Stimulated activated CD4-positive, alpha-beta T cell treated with anti-CD3 and anti-CD28 coated beads, TNF-alpha, amount 100 ng/mL, for 4 hours (primary cell): ENCODE results near the gene CHADL.

Experiments used
- DNase-seq, 3 experiments: peaks; one replicate each; pipeline ENCODE4 v3.0.0-alpha.2; 2020; ENCODE audit warnings: low read depth in 3 of 3

CHADL gene

GRCh38 chr22:41230401-41230785 is 10.3 kb downstream of the CHADL start:
- no peak for DNase-seq

GRCh38 chr22:41229730-41230400 is 10.9 kb downstream of the CHADL start:
- no peak for DNase-seq

- DNase-seq = no peak
Observed at GRCh38 chr22:41229215-41229614, 11.5 kb downstream of the CHADL start.

- DNase-seq = no peak
Observed at GRCh38 chr22:41226723-41227655, 13.7 kb downstream of the CHADL start.

- no peak for DNase-seq
Observed at GRCh38 chr22:41223535-41223934, 17.2 kb downstream of the CHADL start.

- no peak for DNase-seq
Observed at GRCh38 chr22:41222846-41223507, 17.8 kb downstream of the CHADL start.

GRCh38 chr22:41217553-41218157 is 23.1 kb downstream of the CHADL start:
- no peak for DNase-seq

- DNase-seq = no peak
Observed at GRCh38 chr22:41216984-41217383, 23.7 kb downstream of the CHADL start.

GRCh38 chr22:41215926-41216325 is 24.8 kb downstream of the CHADL start:
- no peak for DNase-seq

- DNase-seq = no peak
Observed at GRCh38 chr22:41215409-41215808, 25.3 kb downstream of the CHADL start.

GRCh38 chr22:41206719-41207118 is 34.0 kb downstream of the CHADL start:
- DNase-seq = no peak

GRCh38 chr22:41204992-41205900 is 35.5 kb downstream of the CHADL start, which contains the start of gene L3MBTL2:
Gene L3MBTL2, plus strand, starts transcription at chr22:41205312. Its CDS starts 51 bp downstream, at chr22:41205363.
- peak; percentile 91 to 99 (median 96) for DNase-seq

GRCh38 chr22:41204066-41204465 is 36.7 kb downstream of the CHADL start:
- DNase-seq = no peak

GRCh38 chr22:41203118-41203517 is 37.6 kb downstream of the CHADL start:
- DNase-seq = no peak

GRCh38 chr22:41201141-41201540 is 39.6 kb downstream of the CHADL start:
- no peak for DNase-seq

- DNase-seq = peak in 2 of 3 experiments; percentile 31 to 36
Observed at GRCh38 chr22:41198027-41198580, 42.6 kb downstream of the CHADL start.

- peak; percentile 68 to 83 (median 75) for DNase-seq
Observed at GRCh38 chr22:41197038-41197972, 43.4 kb downstream of the CHADL start.

GRCh38 chr22:41193829-41194228 is 46.9 kb downstream of the CHADL start:
- DNase-seq = no peak

- no peak for DNase-seq
Observed at GRCh38 chr22:41191467-41191866, 49.3 kb downstream of the CHADL start.
